GM12878 (cell line): ENCODE results near the gene PRR22. TPM values are rescaled to one million over a fixed set of nuclear protein-coding genes. Genes with fewer than 3 reads are reported as not detected.

ENCODE experiments used
- ATAC-seq: fragments of 200-7000 bp; cut with Tn5 transposase; 3 replicates; pipeline ENCODE4 v1.9.1; 2020; ENCODE audit warnings: mild to moderate bottlenecking, moderate library complexity
- BruUV-seq: library from RNA; stranded (reverse); fragments of 400-500 nt; replicated peaks from 2 replicates; lab custom pipeline; 2021; lab: Mats Ljungman, UMichigan
- CTCF ChIA-PET: fragments of 300-600 bp; sonication (Branson Sonifier 250); formaldehyde crosslinking; extraction: SDS; loops from one replicate; lab custom pipeline; 2021; ENCODE audit warnings: inconsistent platforms; lab: Yijun Ruan, JAX
- POLR2A ChIA-PET: fragments of 350-600 bp; formaldehyde crosslinking; extraction: SDS; loops from one replicate; lab custom pipeline; 2021; ENCODE audit warnings: inconsistent platforms; lab: Charles Lee
- RAD21 ChIA-PET: fragments of 300-600 bp; sonication (Branson Sonifier 250); formaldehyde crosslinking; loops from one replicate; lab custom pipeline; 2023; ENCODE audit warnings: antibody characterized with exemption; ENCODE audit not compliant: unreplicated experiment; lab: Charles Lee
- SMC1A ChIA-PET: fragments of 300-600 bp; sonication (Branson Sonifier 250); formaldehyde crosslinking; loops from one replicate; lab custom pipeline; 2023; ENCODE audit not compliant: unreplicated experiment, uncharacterized antibody; lab: Charles Lee
- DNase-seq: peaks from one replicate; pipeline ENCODE4 v3.0.0-alpha.2; 2011; ENCODE audit warnings: low read depth, low spot score
- FAIRE-seq: peaks from 3 replicates; lab custom pipeline; 2011; peaks lifted over from hg19 to GRCh38; lab: Jason Lieb, UNC
- H2AFZ ChIP-seq: 2 replicates; pipeline ENCODE4 v1.6.0; 2011; ENCODE audit warnings: low read depth, low read length, control low read depth; ENCODE audit not compliant: control insufficient read depth
- H3K27ac ChIP-seq: 2 replicates; pipeline ENCODE4 v1.5.1; 2011; ENCODE audit warnings: control low read depth; ENCODE audit not compliant: control insufficient read depth, insufficient read depth
- H3K27me3 ChIP-seq, 2 experiments: replicated peaks in 1 of 2; 2 replicates each; pipeline versions ENCODE4 v1.6.0 to v1.6.1; 2011; ENCODE audit warnings: low read length in 1 of 2; ENCODE audit not compliant: control insufficient read depth in 2 of 2, insufficient read depth in 2 of 2
- H3K36me3 ChIP-seq, 2 experiments: 2 replicates each; pipeline ENCODE4 v1.5.1; 2011; ENCODE audit warnings: low read length in 1 of 2; ENCODE audit not compliant: control insufficient read depth in 2 of 2, insufficient read depth in 2 of 2
- H3K4me1 ChIP-seq: 2 replicates; pipeline ENCODE4 v1.6.1; 2011; ENCODE audit warnings: mild to moderate bottlenecking, low read length, moderate library complexity, mixed read lengths; ENCODE audit not compliant: control insufficient read depth, insufficient read depth
- H3K4me2 ChIP-seq: 2 replicates; pipeline ENCODE4 v1.6.0; 2011; ENCODE audit warnings: control low read depth; ENCODE audit not compliant: control insufficient read depth, insufficient read depth
- H3K4me3 ChIP-seq: fragments of 200-600 bp; sonication (generic); 2 replicates; pipeline ENCODE4 v1.5.1; 2016
- H3K79me2 ChIP-seq: 2 replicates; pipeline ENCODE4 v1.6.0; 2011; ENCODE audit warnings: low read length; ENCODE audit not compliant: control insufficient read depth, insufficient read depth
- H3K9ac ChIP-seq: 2 replicates; pipeline ENCODE4 v1.8.0; 2011; ENCODE audit warnings: low read length, control low read depth, mixed read lengths; ENCODE audit not compliant: control insufficient read depth, insufficient read depth
- H3K9me3 ChIP-seq: replicated peaks from 3 replicates; pipeline ENCODE4 v1.5.1; 2011; ENCODE audit warnings: mild to moderate bottlenecking, low read length; ENCODE audit not compliant: control insufficient read depth, insufficient read depth
- H4K20me1 ChIP-seq: 2 replicates; pipeline ENCODE4 v1.6.0; 2011; ENCODE audit not compliant: control insufficient read depth, insufficient read depth
- BCL3 ChIP-seq: IDR thresholded peaks from 2 replicates; pipeline ENCODE4 v1.6.1; 2011; ENCODE audit warnings: borderline replicate concordance, low read depth, mild to moderate bottlenecking, moderate library complexity, low read length; ENCODE audit not compliant: insufficient read depth, poor library complexity, severe bottlenecking
- BCLAF1 ChIP-seq: fragments of 450-650 bp; IDR thresholded peaks from 2 replicates; pipeline ENCODE4 v1.6.1; 2017; ENCODE audit warnings: antibody characterized with exemption, mild to moderate bottlenecking, moderate library complexity
- BHLHE40 ChIP-seq, 2 experiments: fragments of 450-650 bp in 1 of 2; IDR thresholded peaks; 2 replicates each; pipeline ENCODE4 v1.6.1; 2011 to 2017; ENCODE audit warnings: low read depth in 2 of 2, borderline replicate concordance in 1 of 2, improper control_type of control experiment in 1 of 2, low read length in 1 of 2, mild to moderate bottlenecking in 1 of 2
- BMI1 ChIP-seq: fragments of 450-650 bp; IDR thresholded peaks from 2 replicates; pipeline ENCODE4 v1.6.1; 2016; ENCODE audit warnings: mild to moderate bottlenecking, moderate library complexity, borderline replicate concordance
- CEBPB ChIP-seq, 2 experiments: fragments of 150-350 bp in 1 of 2; IDR thresholded peaks; 2 replicates each; pipeline ENCODE4 v1.6.1; 2012 to 2014; ENCODE audit warnings: low read depth in 2 of 2, low read length in 2 of 2, borderline replicate concordance in 1 of 2, inconsistent platforms in 1 of 2
- CREB1 ChIP-seq: IDR thresholded peaks from 2 replicates; pipeline ENCODE4 v1.6.1; 2012; ENCODE audit warnings: low read depth, mild to moderate bottlenecking, inconsistent platforms
- E4F1 ChIP-seq: fragments of 450-650 bp; IDR thresholded peaks from 2 replicates; pipeline ENCODE4 v1.6.1; 2018; ENCODE audit warnings: borderline replicate concordance, mild to moderate bottlenecking; ENCODE audit not compliant: partially characterized antibody
- JUNB ChIP-seq: IDR thresholded peaks from 2 replicates; pipeline ENCODE4 v1.6.1; 2016; ENCODE audit warnings: antibody characterized with exemption, mild to moderate bottlenecking
- MAX ChIP-seq: IDR thresholded peaks from 2 replicates; pipeline ENCODE4 v1.6.1; 2012; ENCODE audit warnings: low read depth, low read length, improper control_type of control experiment
- MEF2B ChIP-seq: fragments of 450-650 bp; IDR thresholded peaks from 2 replicates; pipeline ENCODE4 v1.6.1; 2018; ENCODE audit warnings: mild to moderate bottlenecking, moderate library complexity; ENCODE audit not compliant: partially characterized antibody, poor library complexity, severe bottlenecking
- PAX8 ChIP-seq: fragments of 450-650 bp; IDR thresholded peaks from 2 replicates; pipeline ENCODE4 v1.6.1; 2017; ENCODE audit warnings: mild to moderate bottlenecking, moderate library complexity
- PBX3 ChIP-seq: IDR thresholded peaks from 2 replicates; pipeline ENCODE4 v1.6.1; 2011; ENCODE audit warnings: mild to moderate bottlenecking, low read depth, low read length, moderate library complexity; ENCODE audit not compliant: insufficient replicate concordance
- SMAD1 ChIP-seq: fragments of 450-650 bp; IDR thresholded peaks from 2 replicates; pipeline ENCODE4 v1.6.1; 2018; ENCODE audit warnings: mild to moderate bottlenecking, low read depth; ENCODE audit not compliant: partially characterized antibody
- SMC3 ChIP-seq: IDR thresholded peaks from 2 replicates; pipeline ENCODE4 v1.6.1; 2011; ENCODE audit warnings: low read length, improper control_type of control experiment, borderline replicate concordance
- STAT1 ChIP-seq: fragments of 450-650 bp; conservative IDR thresholded peaks from 2 replicates; pipeline ENCODE4 v1.6.1; 2014; ENCODE audit warnings: antibody characterized with exemption, mild to moderate bottlenecking
- TBL1XR1 ChIP-seq: IDR thresholded peaks from 2 replicates; pipeline ENCODE4 v1.6.1; 2012; ENCODE audit warnings: low read depth, low read length, improper control_type of control experiment
- TCF12 ChIP-seq: IDR thresholded peaks from 2 replicates; pipeline ENCODE4 v1.6.1; 2011; ENCODE audit warnings: low read depth, mild to moderate bottlenecking, low read length
- WGBS: methylation state at CpG from one replicate; pipeline ENCODE4 v1.1.6; 2016; ENCODE audit warnings: low lambda C conversion rate; ENCODE audit not compliant: insufficient replicate concordance, insufficient coverage; ENCODE audit errors: missing lambda C conversion rate; 5-methylcytosine and 5-hydroxymethylcytosine counted together
- in situ Hi-C: fragments of 300-500 bp; cut with MboI; formaldehyde crosslinking; loops from 9 replicates; pipeline ENCODE4 v1.14.3; 2018; ENCODE audit warnings: mixed read lengths
- intact Hi-C: fragments of 100-400 bp; cut with micrococcal nuclease; formaldehyde crosslinking; loops from one replicate; pipeline ENCODE4 v1.14.2; 2022; ENCODE audit not compliant: unreplicated experiment
- polyA plus RNA-seq, 11 experiments: library from polyadenylated mRNA; depleted of rRNA in 4 of 11; unstranded in 6 of 11; stranded (reverse) in 5 of 11; fragments of >200 nt; fragmentation: Nextera tagmentation in 4 of 11; fragmentation: Illumina TruSeq in 1 of 11; extraction: Ambion mirVana in 4 of 11; extraction: Trizol in 1 of 11; gene quantifications; 1 replicate in 1 of 11; 2 replicates in 10 of 11; pipeline versions ENCODE4 v1.2.1 to v1.2.3, GENCODE V29; 2011 to 2016; ENCODE audit warnings: inconsistent platforms in 2 of 11, missing spikeins in 2 of 11, low read depth in 1 of 11
- total RNA-seq, 4 experiments: library from RNA; depleted of rRNA in 3 of 4; stranded (reverse); fragments of >200 nt in 3 of 4; fragmentation: Illumina TruSeq in 1 of 4; extraction: Trizol in 1 of 4; gene quantifications; 2 replicates each; pipeline versions ENCODE4 v1.2.1 to v1.2.3, GENCODE V29; 2013 to 2021

Gene PRR22
- total and polyA plus RNA-seq, 10 of the 15 experiments (the other 5 are each of a cell fraction or from before 2014, with no cell fraction given) = 0.31 to 4.4 (median 1.3) TPM; not detected in 2

GRCh38 chr19:5814852-5815246, 30.3 kb upstream of the PRR22 start:
- in situ Hi-C loops = no loop called here
- FAIRE-seq = no peak
- TF ChIP-seq E4F1 (no peak), BMI1 (no peak), BCL3 (no peak), SMC3 (no peak), MAX (no peak), TBL1XR1 (no peak), CEBPB (IDR thresholded peaks at IDR 0.05; ENCODE audit: borderline replicate concordance in 1 of 2, low read depth in 2 of 2, low read length in 2 of 2) (no peak), BCLAF1 (no peak), CREB1 (no peak), BHLHE40 (IDR thresholded peaks at IDR 0.05; ENCODE audit: borderline replicate concordance in 1 of 2, low read depth in 2 of 2, low read length in 1 of 2) (no peak), JUNB (no peak), PBX3 (no peak), MEF2B (no peak), SMAD1 (no peak), TCF12 (no peak), PAX8 (no peak), STAT1 (no peak)

More at GRCh38 chr19:5814852-5815246, 30.3 kb upstream of the PRR22 start:
- Histone ChIP-seq H3K79me2 (no peaks in the 10 kb centered on the region), H3K9me3 (no peaks in the 10 kb centered on the region), H2AFZ (no peak overlapping the region), H3K27ac (no peak overlapping the region), H3K4me2 (no peak overlapping the region), H3K36me3 (no peaks in the 10 kb centered on the region), H4K20me1 (no peaks in the 10 kb centered on the region), H3K27me3 (no peaks in the 10 kb centered on the region), H3K9ac (no peak overlapping the region), H3K4me1 (no peaks in the 10 kb centered on the region), H3K4me3 (no peak overlapping the region)
- BruUV-seq = no TSS peak
- ATAC-seq = no peak
- ChIA-PET CTCF (no interaction called here), POLR2A (no interaction called here), SMC1A (no interaction called here), RAD21 (no interaction called here)
- intact Hi-C loops = no loop called here
- no peak for DNase-seq
- WGBS = 35% methylated on average over 11 of the region's 11 CpGs
